GM08714 (cell line): ENCODE results near the gene WSCD1.

ENCODE experiments used
- H3K4me3 ChIP-seq: fragments of 200-500 bp; sonication (Bioruptor generic); 2 replicates; pipeline ENCODE4 v1.5.1; 2014; ENCODE audit warnings: mild to moderate bottlenecking, low read length, inconsistent platforms
- ZNF274 ChIP-seq: IDR thresholded peaks from 2 replicates; pipeline ENCODE4 v1.6.1; 2012; ENCODE audit warnings: mild to moderate bottlenecking, low read depth, low read length

Gene WSCD1

GRCh38 chr17:6069539-6070429 is at the start of gene WSCD1:
TSS of gene WSCD1 (plus strand) at chr17:6070379. CDS start at chr17:6080659, 10,280 bp downstream.
- no peak for TF ChIP-seq ZNF274
- H3K4me3 ChIP-seq: no peak within 1 kb of the TSS

GRCh38 chr17:6021011-6021400 is 49.2 kb upstream of the WSCD1 start:
- TF ChIP-seq ZNF274: no peak
- H3K4me3 ChIP-seq: no peak overlapping the region

- no peak overlapping the region for H3K4me3 ChIP-seq
- no peak for TF ChIP-seq ZNF274
Measured at GRCh38 chr17:6021627-6022026, 48.6 kb upstream of the WSCD1 start.

DNA sequence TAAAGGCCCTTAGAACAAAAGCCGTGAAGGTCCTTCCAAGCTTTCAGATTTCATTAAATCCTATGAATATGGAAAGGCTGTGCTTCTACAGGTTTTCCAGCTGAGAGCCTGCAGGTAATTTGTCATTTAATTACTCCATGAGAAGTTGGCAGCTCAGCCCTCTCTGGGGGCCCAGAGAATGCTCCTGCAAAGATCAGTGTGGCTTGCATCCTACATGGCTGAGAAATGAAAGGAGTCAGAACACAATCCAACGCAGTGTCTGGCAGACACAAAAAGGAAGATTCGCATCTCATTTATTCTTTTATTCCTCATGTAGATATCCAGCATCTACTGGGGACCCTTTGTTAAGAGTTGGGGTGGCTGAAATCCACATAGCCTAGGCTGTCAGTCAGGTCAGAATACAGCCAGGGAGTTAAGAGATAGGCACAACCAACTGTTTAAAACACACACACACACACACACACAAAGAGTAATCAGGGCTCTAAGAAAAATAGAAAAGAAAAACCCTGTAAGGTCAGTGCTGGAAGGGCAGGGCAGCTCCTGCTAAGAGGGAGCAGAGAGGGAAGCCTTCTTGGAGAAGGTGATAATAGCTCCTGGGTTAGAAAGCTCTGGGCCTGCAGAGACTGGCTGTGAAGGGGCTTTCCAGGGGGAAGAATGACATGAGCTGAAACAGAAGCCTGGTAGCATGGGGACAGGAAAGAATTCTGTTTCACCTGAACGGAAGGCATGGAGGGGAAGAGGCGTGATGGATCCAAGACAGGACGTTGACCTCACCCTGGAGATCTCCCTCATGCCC is 46.9 kb upstream of the WSCD1 start:
- TF ChIP-seq ZNF274: no peak
- H3K4me3 ChIP-seq: no peak overlapping the region

- no peak overlapping the region for H3K4me3 ChIP-seq
- TF ChIP-seq ZNF274: no peak
Measured at GRCh38 chr17:6024576-6024975, 45.6 kb upstream of the WSCD1 start.

DNA sequence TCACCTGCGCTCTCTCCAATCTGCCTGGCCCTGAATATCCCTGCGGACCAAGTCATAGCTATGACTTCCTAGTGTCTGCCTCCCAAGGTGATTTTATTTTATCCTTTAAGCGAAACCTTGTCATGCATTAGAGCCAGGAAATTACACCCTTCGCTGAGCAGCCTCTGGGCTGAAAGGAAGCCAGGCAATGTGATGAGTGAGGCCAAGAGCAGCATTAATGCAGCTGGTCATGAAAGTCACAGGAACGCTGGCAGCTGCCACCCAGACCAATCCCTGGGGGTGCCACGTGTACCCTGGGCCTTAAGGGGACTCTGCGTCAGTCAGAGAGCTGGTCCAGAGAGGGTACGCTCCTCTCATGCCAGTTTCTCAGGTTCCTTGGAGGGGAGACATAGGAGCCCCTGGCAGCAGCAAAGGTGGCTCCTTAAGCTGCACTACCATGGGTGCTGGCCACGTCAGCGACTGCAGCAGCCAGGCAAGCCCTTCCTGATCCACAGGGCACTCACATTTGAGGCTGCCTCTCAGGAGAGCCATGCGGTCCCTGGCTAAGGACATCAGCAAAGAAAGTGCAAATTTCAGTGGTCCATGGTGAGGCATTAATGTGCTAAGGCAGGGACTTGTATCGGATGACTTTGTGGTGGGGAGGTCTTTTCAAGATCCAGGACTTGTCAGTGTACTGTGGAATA is 42.7 kb upstream of the WSCD1 start:
- H3K4me3 ChIP-seq: no peak overlapping the region
- no peak for TF ChIP-seq ZNF274

GRCh38 chr17:6028294-6028693 is 41.9 kb upstream of the WSCD1 start:
- no peak for TF ChIP-seq ZNF274
- H3K4me3 ChIP-seq: no peak overlapping the region

DNA sequence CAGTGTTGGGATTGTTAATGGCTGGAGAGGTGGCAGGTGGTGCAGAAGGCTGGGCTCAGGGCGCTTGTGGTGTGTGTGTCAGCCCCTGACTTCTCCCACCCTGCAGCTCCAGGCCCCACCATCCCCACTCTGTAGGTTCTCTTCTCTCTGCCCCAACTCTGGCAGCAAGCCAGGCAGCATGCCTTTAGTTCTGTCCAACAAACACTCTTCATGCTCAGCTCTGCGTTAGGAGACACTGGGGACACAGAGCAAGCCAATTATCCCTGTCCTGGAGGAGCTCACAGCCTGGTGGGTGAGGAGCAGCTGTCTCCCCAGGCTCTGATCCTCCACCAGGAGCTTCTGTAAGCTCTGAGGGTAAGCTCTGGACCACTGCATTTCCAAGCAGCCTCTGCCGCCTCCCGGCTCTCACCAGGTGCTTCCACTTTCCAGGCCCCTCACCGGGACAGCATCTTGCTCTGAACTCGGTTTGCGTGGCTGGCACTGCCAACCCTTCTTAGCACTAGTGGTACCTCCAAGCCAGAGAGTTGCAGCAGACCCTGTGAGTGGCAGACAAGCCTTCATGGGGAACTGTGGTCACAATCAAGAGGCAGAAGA is 34.3 kb upstream of the WSCD1 start:
- no peak overlapping the region for H3K4me3 ChIP-seq
- no peak for TF ChIP-seq ZNF274

- TF ChIP-seq ZNF274: no peak
- H3K4me3 ChIP-seq: no peak overlapping the region
Measured at GRCh38 chr17:6040504-6040903, 29.7 kb upstream of the WSCD1 start.

- no peak for TF ChIP-seq ZNF274
- no peak overlapping the region for H3K4me3 ChIP-seq
Measured at GRCh38 chr17:6041246-6041645, 28.9 kb upstream of the WSCD1 start.

DNA sequence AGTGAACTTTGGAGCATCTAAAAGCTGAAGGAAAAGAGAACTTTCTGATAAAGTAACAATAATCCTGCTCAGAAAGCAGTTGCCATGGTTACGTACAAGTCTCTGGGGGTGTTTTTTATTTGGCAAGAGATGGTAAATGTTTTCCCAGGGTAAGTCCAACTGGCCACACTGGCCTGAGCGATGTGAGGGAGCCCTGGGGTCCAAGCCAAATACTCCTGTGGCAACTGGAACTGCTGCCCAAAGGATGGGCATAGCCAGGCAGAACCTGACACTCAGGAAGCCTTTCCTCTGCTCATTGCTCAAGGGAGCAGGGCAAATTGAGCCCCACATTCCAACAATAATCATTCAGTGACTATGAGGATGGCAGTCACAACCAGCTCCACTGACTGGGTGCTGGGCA is 26.8 kb upstream of the WSCD1 start:
- TF ChIP-seq ZNF274: no peak
- H3K4me3 ChIP-seq: no peak overlapping the region

- no peak overlapping the region for H3K4me3 ChIP-seq
- no peak for TF ChIP-seq ZNF274
Measured at GRCh38 chr17:6044261-6044660, 25.9 kb upstream of the WSCD1 start.

GRCh38 chr17:6045621-6046357 is 24.4 kb upstream of the WSCD1 start:
- TF ChIP-seq ZNF274: no peak

More at GRCh38 chr17:6045621-6046357, 24.4 kb upstream of the WSCD1 start:
- H3K4me3 ChIP-seq: no peak overlapping the region
